Gastroesophageal sphincter (tissue), 4 donors: Measurements from ENCODE around the gene KCTD19. TPM values are rescaled to one million over a fixed set of nuclear protein-coding genes. Genes with fewer than 3 reads are reported as not detected.

Experiments used
- ATAC-seq: fragments of 150-250 bp; one replicate; pipeline ENCODE4 v1.9.1; 2016; ENCODE audit warnings: mild to moderate bottlenecking, moderate library complexity
- H3K27ac ChIP-seq, 4 donors: fragments of 200-600 bp; sonication (generic) in 3 of 4; 1 replicate in 3 of 4; 2 replicates in 1 of 4; pipeline ENCODE4 v1.5.1; 2016 to 2019
- H3K27me3 ChIP-seq: fragments of 200-600 bp; sonication (generic); one replicate; pipeline ENCODE4 v1.5.1; 2019
- H3K36me3 ChIP-seq, 2 donors: fragments of 200-600 bp; sonication (generic); one replicate each; pipeline ENCODE4 v1.5.1; 2019; ENCODE audit warnings: control low read depth in 1 of 2
- H3K4me1 ChIP-seq, 3 donors: fragments of 200-600 bp; sonication (generic); 1 replicate in 2 of 3; 2 replicates in 1 of 3; pipeline ENCODE4 v1.5.1; 2016 to 2019; ENCODE audit warnings: control low read depth in 2 of 3
- H3K4me3 ChIP-seq, 2 donors: fragments of 200-600 bp; sonication (generic); one replicate each; pipeline ENCODE4 v1.5.1; 2019; ENCODE audit warnings: mild to moderate bottlenecking in 1 of 2, moderate library complexity in 1 of 2
- H3K9me3 ChIP-seq, 3 donors: fragments of 200-600 bp; sonication (generic); one replicate each; pipeline ENCODE4 v1.5.1; 2017 to 2019; ENCODE audit warnings: control low read depth in 2 of 3
- EP300 ChIP-seq: sonication (generic); formaldehyde crosslinking; IDR thresholded peaks from one replicate; pipeline ENCODE4 v1.6.1; 2017; ENCODE audit warnings: antibody characterized with exemption, mild to moderate bottlenecking
- POLR2A ChIP-seq, 2 donors: fragments of 450-650 bp; IDR thresholded peaks; one replicate each; pipeline ENCODE4 v1.6.1; 2017; ENCODE audit warnings: antibody characterized with exemption in 2 of 2, mild to moderate bottlenecking in 2 of 2, moderate library complexity in 1 of 2
- POLR2AphosphoS5 ChIP-seq: sonication (generic); formaldehyde crosslinking; IDR thresholded peaks from one replicate; pipeline ENCODE4 v1.6.1; 2017; ENCODE audit warnings: antibody characterized with exemption
- WGBS, 2 donors: methylation state at CpG; one replicate each; pipeline ENCODE4 v1.1.5; 2018; ENCODE audit warnings: low coverage in 1 of 2; 5-methylcytosine and 5-hydroxymethylcytosine counted together
- total RNA-seq, 4 donors: library from RNA; depleted of rRNA; stranded (reverse); fragments of >200 nt; gene quantifications; one replicate each; pipeline ENCODE4 v1.1.0, GENCODE V29; 2016
- TF ChIP-seq, protein P1 (sequence below), 4 experiments: fragments of 200-600 bp in 2 of 4; fragments of 450-650 bp in 2 of 4; sonication (generic) in 1 of 4; IDR thresholded peaks; one replicate each; pipeline ENCODE4 v1.5.1; 2017 to 2019; ENCODE audit warnings: antibody characterized with exemption in 4 of 4, mild to moderate bottlenecking in 2 of 4, moderate library complexity in 2 of 4

KCTD19 gene
- total RNA-seq, 4 donors from 2014 or later = 0.13 to 0.19 TPM; not detected in 2

DNA sequence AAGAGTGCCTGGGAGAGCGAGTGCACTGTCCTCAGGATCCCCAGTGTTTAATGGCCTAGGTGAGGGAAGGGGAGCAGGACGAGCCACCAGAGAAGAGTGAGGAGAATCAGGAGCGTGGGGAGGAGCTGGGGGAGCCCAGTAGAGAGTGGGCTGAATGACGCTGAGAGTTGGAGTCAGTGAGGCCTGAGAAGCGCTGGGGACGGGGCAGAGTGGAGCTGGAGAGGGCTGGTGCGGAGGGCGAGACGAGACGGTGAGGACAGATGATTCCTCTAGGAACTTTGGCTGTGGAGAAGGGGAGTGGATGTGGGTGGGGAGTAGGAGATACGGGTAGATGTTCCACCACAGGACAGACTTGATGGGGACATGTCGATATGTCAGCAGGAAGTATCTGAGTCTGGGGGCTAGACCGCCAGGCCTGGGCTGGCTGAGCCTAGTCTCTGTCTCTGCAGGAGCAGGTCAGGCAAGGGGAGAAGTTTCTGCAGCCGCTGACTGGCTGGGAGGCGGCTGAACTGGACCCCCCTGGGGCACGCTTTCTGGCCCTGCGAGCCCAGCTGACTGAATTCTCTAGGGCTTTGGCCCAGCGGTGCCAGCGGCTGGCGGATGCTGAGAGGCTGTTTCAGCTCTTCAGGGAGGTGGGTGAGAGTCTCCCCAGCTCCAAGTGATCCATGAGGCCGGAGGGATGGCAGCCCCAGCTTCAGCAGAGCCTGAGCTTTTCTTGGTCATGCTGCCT, 42.5 kb downstream of the KCTD19 start:
- no peak for ATAC-seq
- TF ChIP-seq, protein P1, sequence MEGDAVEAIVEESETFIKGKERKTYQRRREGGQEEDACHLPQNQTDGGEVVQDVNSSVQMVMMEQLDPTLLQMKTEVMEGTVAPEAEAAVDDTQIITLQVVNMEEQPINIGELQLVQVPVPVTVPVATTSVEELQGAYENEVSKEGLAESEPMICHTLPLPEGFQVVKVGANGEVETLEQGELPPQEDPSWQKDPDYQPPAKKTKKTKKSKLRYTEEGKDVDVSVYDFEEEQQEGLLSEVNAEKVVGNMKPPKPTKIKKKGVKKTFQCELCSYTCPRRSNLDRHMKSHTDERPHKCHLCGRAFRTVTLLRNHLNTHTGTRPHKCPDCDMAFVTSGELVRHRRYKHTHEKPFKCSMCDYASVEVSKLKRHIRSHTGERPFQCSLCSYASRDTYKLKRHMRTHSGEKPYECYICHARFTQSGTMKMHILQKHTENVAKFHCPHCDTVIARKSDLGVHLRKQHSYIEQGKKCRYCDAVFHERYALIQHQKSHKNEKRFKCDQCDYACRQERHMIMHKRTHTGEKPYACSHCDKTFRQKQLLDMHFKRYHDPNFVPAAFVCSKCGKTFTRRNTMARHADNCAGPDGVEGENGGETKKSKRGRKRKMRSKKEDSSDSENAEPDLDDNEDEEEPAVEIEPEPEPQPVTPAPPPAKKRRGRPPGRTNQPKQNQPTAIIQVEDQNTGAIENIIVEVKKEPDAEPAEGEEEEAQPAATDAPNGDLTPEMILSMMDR (IDR thresholded peaks at IDR 0.05) = no peak
- TF ChIP-seq POLR2AphosphoS5 (no peak), POLR2A (IDR thresholded peaks at IDR 0.05) (no peak), EP300 (no peak)
- H3K4me1 ChIP-seq = peaks cover 0 to 9% (median 0%) of the 10 kb centered on the region in 3 donors
- H3K36me3 ChIP-seq = peaks cover 0 to 6% of the 10 kb centered on the region in 2 donors
- no peak overlapping the region for H3K4me3 ChIP-seq
- WGBS, 2 donors = 91% methylated on average over 12 of the region's 21 CpGs; no CpG with 5 or more reads in 1 of the 2 donors
- H3K27me3 ChIP-seq = no peaks in the 10 kb centered on the region
- H3K27ac ChIP-seq = no peak overlapping the region
- no peaks in the 10 kb centered on the region for H3K9me3 ChIP-seq

GRCh38 chr16:67283039-67283825, 43.3 kb downstream of the KCTD19 start:
- Histone ChIP-seq H3K27ac (no peak overlapping the region), H3K9me3 (no peaks in the 10 kb centered on the region), H3K36me3 (peaks cover 0 to 6% of the 10 kb centered on the region in 2 donors), H3K4me1 (peaks cover 0 to 16% (median 6%) of the 10 kb centered on the region in 3 donors), H3K27me3 (no peaks in the 10 kb centered on the region), H3K4me3 (no peak overlapping the region)
- TF ChIP-seq POLR2A (IDR thresholded peaks at IDR 0.05) (no peak), EP300 (no peak), POLR2AphosphoS5 (no peak)
- TF ChIP-seq, protein P1 (IDR thresholded peaks at IDR 0.05) = no peak
- 80 to 86% methylated on average over 7 of the region's 7 CpGs for WGBS, 2 donors
- no peak for ATAC-seq

- TF ChIP-seq POLR2AphosphoS5 = no peak
- TF ChIP-seq, protein P1 (IDR thresholded peaks at IDR 0.05) = no peak
- no peak for TF ChIP-seq POLR2A (IDR thresholded peaks at IDR 0.05)
- TF ChIP-seq EP300 = no peak
- H3K4me3 ChIP-seq = no peak overlapping the region
- no peaks in the 10 kb centered on the region for H3K27me3 ChIP-seq
- H3K27ac ChIP-seq = no peak overlapping the region
- ATAC-seq = no peak
- H3K9me3 ChIP-seq = no peaks in the 10 kb centered on the region
- H3K4me1 ChIP-seq = peaks cover 0 to 25% (median 11%) of the 10 kb centered on the region in 3 donors
- WGBS, 2 donors = 100% methylated on average over 6 of the region's 10 CpGs; no CpG with 5 or more reads in 1 of the 2 donors
- peaks cover 0 to 6% of the 10 kb centered on the region in 2 donors for H3K36me3 ChIP-seq
These were observed 44.1 kb downstream of the KCTD19 start for GRCh38 chr16:67282447-67282805.

GRCh38 chr16:67281536-67282446, 44.8 kb downstream of the KCTD19 start:
- no CpG with 5 or more reads among the region's 14 CpGs for WGBS, 2 donors
- H3K9me3 ChIP-seq = no peaks in the 10 kb centered on the region
- no peak overlapping the region for H3K4me3 ChIP-seq
- peaks cover 0 to 8% of the 10 kb centered on the region in 2 donors for H3K36me3 ChIP-seq
- peaks cover 0 to 27% (median 11%) of the 10 kb centered on the region in 3 donors for H3K4me1 ChIP-seq
- no peak overlapping the region for H3K27ac ChIP-seq
- ATAC-seq = no peak
- no peaks in the 10 kb centered on the region for H3K27me3 ChIP-seq
- no peak for TF ChIP-seq POLR2AphosphoS5
- no peak for TF ChIP-seq POLR2A (IDR thresholded peaks at IDR 0.05)
- no peak for TF ChIP-seq EP300
- TF ChIP-seq, protein P1 (IDR thresholded peaks at IDR 0.05) = no peak
